Stimulated activated CD4-positive, alpha-beta T cell treated with anti-CD3 and anti-CD28 coated beads, Interleukin-2, amount 100 ng/mL, for 4 hours (primary cell): ENCODE results near the gene LRRC4.

ENCODE experiments used
- DNase-seq: peaks from one replicate; pipeline ENCODE4 v3.0.0-alpha.2; 2020; ENCODE audit warnings: low read depth

Gene LRRC4

DNA sequence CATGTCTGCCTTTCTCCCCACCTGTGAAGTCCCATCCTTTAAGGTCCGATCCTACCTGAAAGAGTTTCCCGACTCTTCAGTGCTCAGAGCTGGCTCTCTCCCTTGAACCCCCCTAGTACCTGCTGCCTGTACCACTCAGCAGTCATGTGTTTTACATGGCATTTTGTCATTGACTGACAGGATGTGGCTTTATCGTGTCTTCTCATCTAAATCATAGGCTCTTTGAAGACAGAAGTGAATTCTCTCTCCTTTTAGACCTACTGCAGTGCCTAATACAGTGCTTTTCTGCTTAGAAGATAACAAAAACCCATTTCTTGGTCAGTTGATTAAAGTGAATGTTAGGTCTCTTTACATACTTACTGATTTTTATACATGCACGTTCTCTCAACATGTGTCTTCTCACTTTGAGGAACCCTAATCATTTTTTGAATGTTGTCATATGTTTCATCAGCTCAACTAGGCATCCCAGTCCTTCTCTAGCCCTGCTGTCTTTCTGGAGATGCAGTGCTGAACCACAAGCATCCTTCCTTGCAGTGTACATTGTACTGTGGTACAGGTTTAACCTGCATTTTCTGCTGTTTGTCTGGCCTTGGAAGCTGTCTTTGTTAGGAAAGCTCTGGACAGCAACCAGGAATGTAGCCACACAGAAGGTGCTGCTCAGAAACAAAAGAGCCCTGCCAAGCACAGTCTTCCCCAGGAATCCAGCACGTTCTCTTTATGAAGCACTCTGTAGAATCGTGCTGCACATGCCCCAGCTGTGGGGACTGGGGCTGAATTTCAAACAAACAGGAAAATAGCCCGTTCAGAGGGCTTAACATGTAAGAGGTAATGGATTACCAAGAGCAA lies 28.1 kb upstream of the LRRC4 start:
- DNase-seq, result no peak

DNA sequence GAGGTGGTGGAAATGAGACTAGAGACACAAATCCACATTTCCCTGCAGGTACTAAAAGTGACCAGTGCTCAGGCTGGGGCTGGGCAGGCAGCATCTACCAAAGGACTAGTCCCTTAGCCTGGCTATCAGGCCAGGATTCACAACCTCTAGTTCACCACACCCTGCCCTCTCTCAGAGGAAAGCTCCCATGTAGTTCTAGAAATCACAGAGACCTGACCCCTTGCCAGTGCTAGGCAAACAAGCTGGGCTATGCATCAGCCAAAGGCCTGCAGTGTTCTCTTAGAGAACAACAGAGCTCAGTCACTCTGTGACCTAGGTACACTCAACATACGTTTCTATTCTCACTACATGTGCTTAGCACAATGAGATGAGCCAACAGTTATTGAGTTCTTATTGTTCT lies 26.7 kb upstream of the LRRC4 start:
- no peak for DNase-seq

DNA sequence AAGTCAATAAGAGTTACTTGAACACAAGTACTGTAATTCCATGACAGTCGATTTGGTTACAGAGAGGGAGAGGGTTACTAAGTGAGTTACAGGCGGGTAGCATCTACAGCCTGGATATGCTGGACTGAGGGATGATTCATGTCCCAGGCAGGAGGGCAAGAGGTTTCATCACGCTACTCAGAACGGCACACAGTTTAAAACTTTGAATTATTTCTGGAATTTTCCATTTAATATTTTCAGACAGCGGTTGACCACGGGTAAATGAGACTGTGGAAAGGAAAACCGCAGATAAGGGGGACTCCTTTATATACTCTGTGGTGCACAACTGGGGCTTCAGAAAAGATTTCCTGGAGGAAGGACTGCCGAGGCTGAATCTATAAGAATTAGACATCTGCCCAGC lies 25.7 kb upstream of the LRRC4 start:
- DNase-seq, result no peak

DNA sequence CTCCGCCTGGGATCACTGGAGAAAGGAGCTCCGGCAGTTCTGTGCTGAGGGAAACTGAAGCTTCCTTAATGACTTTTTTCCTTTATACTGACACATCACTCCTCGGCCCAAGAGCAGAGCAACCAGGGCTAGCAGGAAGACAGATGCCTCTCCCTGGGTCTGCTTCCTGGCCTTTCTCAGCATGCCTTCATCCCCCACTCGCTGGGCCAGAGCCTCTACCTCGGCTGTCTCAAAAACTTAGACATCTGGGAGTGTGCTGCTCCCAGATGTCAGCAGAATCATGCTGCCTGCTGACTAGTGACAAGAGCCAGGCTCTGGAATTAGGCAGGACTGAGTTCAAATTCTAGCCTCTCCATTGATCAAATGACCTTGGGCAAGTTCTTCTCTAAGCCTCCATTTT lies 24.4 kb upstream of the LRRC4 start:
- no peak for DNase-seq

DNA sequence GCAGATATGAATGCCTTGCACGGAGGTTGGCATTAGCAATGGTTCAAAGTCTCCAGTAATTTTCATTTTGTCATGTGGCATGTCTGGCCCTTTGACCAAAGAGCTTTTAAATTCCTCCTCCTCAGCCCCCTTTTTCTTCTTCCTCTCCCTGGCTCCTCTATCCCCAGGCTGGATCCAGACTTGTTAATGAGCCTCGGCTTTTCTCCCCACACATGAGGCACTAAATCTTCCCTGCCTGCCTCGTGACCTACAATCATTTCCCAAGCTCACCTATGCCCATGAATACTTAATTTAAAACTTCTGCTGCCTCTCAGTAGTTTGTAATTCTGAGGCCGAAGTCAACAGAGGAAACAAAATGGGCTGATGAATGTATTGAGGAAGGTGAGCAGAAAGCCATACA lies 23.3 kb upstream of the LRRC4 start:
- no peak for DNase-seq

DNA sequence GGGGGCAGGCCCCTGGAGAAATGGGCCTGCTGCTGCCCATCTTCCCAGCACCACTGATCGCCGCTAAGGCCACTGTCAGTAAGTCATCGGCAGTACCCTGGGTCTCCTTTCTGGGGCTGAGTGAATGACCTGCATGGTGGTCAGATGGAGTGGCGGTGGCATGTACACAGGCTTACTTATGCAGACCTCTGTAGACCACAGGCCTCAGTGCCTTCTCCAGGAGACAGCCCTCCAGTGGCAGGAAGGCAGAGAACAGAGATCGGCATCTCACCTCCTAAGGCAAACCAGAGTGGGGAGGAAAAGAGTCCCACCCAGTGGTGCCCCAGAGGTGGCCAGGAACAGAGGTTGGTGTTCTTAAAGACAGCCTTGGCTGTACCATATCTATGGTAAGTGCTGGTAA lies 22.8 kb upstream of the LRRC4 start:
- DNase-seq, result no peak

DNA sequence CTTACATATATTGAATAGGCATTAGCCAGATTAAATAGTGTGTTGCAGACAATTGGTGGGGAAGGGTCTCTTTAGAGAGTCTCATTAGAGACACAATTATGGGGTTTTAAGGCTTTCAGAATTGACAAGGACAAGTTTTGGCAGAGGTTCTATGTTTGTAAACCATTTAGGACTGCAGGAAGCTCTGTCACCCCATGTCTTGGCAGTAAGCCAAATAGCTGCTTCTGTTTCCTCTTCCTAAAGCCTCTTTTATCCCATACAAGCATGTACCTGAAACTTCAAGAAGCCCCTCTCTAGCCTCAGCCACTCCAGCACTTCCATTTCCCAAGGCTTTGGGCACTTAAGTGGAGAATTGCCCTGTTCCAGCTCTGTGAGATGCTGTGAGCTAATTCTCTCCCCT lies 21.8 kb upstream of the LRRC4 start:
- DNase-seq, result no peak

DNA sequence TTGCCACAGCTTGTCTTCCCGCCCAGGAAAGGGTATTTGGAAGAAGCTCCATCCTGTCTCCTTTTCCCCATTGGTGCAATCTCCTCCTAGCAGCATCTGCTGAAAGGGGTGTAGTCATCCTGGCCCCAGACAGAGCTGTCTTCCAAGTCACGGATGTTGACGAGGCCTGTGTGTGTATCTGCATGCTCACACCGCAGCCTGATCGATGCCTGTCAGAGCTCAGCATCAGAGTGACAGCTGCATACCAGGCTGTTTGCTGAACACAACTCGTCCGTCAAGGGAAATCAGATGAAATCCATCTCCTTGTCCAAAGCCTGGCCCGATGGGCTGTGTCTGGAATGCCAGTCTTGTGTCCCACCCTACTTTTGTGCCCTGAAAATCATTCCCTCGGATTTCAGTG lies 21.2 kb upstream of the LRRC4 start:
- DNase-seq, result no peak

DNA sequence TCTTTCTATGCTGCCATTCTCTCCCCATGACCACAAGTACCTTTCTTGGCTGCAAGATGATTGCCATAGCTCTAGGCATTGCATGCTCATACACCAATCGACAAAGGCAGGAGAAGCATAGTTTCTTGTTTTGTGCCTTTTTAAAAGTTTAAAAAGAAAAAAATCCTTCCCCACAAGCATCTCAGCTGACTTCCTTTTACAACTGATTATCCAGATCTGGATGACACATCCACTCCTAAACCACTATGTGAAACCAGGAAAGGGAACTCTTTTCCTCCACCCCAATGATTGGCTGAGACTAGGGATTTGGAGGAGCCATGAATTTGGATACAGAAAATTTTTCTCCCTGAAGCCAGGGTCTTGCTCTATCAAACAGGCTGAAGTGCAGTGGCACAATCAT lies 14.5 kb upstream of the LRRC4 start:
- DNase-seq, result no peak

DNA sequence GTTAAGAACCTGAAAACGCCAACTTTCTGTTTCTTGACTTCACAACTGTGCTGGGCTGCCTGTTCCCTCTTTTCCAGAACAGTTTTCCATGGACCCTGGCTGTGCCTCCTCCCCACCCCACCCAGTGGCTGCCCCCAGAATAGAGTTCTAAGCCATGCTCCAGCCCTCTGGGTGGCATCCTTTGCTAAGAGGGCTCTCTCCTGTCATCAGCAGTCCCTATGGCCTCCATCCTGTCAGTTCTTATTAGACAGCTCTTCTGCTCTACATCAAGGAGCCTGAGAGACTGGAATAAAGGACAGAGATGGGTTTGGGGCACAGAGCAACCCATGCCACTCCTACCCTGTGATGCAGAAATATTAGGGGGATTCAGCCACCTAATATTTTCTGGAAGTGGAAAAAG lies 13.9 kb upstream of the LRRC4 start:
- DNase-seq, result no peak

DNA sequence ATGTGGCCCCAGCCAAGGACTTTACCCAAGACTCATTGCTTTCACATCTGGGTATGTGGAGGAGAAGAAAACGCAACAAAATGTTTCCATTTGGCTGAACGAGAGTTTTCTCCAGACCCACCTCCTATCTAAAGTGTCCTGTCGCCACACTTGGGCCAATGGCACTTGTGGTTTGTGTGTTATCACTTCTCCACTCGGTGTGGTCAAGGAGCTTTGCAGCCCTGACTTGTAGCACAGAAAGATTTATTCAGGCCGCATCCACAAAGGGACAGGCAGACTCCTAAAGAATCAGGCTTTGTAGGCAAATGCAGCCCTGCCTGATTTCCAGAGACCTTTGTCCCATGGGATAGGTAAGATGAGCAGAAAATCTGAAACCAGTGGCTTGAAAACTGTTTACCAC lies 12.8 kb upstream of the LRRC4 start:
- no peak for DNase-seq

DNA sequence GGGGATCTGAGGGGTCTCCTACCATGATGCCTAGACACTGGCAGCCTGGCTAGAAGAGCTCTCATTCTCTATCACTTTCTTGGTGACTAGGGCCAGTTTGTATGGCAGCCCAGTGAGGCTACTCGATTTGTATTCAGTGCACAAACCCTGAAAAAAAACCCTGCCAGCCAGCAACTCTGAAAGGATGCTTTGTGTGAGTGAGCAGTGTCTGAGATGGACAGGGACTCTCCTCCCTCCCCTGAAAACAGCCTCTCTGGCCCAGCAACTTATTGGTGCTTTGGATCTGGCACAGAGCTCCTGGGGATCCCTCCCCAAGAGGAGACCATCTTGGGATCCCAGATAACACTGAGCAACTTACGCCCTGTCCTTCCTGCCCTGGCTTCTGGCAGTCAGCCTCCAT lies 10.8 kb upstream of the LRRC4 start:
- no peak for DNase-seq

DNA sequence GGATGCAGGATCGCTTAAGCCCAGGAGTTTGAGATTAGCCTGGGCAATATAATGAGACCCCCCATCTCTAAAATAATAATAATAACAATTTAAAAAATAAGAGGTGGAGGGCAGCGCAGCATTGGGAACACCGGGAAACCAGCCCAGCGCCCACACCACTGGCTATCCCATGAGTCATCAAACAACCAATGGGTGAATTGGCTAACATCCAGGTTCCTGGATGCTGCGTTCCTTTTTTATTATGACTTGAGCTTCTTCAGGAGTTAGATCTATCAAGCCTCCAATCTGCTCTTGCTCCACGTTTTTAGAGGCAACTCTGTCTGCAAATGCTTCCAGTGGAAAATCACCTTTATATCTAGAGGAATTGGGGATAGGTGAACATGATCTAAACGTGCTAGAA lies 10.0 kb upstream of the LRRC4 start:
- no peak for DNase-seq

DNA sequence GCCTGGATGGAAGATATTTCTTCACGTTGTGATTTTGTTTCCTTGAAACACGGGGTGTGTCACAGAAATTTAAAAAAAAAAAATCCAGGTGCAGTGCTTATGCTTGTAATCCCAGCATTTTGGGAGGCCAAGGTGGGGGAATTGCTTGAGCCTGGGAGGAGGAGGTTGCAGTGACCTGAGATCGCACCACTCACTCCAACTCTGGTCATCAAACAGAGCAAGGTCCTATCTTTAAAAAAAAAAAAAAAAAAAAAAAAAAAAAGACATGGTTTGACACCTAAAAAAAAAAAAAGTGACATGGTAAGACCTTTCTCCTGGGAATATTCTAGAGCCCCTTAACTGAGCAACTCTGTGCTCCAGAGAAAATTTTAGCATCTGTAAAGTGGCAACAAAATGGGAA lies 9.0 kb upstream of the LRRC4 start:
- DNase-seq, result no peak

DNA sequence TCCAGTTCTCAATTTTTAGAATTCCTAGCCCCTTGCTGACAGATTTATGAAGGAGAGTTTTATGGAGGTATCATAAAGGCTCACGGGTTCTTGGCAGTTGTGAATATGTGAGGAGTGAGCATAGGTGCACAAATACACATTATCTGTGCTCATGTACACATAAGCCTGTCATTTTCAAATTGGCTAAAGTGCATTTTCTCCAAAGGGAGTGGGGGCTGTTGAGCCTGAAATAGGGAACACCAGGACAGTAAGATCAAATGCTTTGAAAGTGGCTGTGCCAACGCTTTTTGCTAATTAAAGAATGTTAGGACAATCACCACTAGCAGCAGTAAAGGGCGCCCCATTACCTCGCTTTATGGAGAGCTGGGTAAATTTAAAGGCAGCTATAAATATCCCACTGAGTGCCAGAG lies 8.3 kb upstream of the LRRC4 start:
- DNase-seq, result no peak

DNA sequence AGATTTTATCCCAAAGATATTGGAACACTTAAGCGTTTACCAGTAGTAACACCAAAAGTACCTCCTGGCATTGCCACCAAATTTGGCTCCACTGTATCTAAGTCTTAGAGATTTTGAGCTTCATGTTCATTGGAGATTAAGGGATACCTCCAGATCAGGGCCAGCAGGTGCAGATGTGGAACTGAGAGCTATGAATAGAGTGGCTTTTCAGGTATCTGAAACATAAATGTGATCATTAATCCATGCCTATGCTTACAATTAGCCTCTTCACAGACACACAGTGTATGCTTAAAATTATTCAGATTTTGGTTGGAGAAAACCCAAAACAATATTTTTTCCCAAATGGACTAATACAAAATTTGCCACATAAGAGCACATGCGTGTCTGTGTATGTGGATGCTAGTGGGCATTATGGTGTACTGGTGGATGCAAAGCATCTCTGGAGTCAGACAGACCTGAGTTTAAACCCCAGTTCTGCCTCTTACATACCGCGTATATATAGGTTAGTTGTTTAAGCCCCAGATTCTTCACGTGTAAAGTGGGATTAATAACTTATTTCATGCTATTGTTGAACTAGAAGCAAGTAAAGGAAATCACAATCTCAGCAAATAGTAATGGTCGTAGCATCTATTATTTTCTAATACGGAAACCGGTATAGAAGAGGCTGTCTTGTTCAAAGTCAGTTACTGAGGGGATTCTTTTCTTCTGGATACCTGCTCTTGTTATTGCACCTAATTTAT lies 6.8 kb upstream of the LRRC4 start:
- no peak for DNase-seq

DNA sequence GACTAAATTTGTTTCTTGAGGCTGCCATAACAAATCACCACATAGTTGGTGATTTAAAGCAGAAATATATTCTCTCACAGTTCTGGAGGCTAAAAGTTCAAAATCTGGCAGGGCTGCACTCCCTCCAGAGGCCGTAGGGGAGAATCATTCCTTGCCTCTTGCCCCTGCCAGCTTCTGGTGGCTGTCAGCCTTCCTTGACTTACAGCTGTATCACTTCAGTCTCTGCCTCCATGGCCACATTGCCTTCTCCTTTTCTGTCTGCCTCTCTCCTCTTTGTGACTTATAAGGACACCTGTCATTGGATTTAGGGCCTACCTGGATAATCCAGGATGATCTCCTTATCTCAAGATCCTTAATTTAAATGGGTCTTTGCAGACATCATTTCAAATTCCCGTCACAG lies 5.8 kb upstream of the LRRC4 start:
- DNase-seq, result no peak

DNA sequence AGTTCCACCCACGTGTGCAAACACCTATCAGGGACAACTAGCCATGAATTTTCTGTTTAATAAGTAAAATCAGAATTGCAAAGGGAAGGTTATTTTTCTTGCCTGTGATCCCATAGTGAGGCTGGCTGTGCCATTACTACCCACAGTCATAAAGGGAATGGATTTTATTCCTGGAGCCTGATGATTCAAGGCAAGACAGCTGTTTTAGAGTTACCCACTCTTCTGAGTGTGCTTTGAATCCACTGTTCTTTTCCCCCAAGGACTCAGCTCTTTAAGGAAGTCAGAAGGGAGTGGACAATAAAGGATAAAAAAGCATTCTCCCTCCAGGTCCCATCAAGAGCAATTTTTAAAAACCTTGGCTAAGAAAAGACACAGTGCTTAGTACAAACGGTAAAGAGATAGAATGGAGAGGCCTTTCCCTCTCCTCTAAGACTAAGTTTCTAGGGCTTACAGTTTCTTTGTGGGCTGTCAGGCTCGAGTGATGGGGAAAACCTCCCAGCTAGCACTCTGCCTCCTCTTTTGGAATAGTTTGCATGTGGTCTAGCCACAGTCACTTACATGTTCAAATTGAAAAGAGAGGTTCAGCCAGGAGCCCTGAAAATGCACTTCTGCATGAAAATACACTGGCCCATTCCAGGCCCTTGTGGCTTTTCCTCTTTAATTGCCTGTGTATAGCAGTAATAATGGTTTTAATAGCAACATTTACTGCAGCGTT lies 5.1 kb upstream of the LRRC4 start:
- no peak for DNase-seq

DNA sequence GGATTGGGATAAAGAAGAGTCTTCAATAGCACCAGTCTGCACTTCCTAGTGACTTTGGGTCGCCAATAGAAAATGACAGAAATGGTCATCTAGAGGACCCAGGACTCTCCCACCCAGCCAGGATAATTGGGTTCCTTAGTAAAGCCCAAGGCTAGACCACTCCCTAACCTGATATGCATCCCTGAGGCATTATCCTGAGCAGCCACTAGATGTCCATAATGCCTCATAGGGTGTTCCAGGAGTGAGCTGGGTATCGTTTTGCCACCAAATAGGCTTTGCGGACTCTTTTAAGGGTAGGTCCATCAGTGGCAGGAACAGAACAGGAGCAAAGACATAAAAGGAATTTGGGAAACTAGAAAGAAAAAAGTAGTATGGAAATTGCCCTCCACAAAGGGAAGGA lies 4.5 kb upstream of the LRRC4 start:
- DNase-seq, result no peak

DNA sequence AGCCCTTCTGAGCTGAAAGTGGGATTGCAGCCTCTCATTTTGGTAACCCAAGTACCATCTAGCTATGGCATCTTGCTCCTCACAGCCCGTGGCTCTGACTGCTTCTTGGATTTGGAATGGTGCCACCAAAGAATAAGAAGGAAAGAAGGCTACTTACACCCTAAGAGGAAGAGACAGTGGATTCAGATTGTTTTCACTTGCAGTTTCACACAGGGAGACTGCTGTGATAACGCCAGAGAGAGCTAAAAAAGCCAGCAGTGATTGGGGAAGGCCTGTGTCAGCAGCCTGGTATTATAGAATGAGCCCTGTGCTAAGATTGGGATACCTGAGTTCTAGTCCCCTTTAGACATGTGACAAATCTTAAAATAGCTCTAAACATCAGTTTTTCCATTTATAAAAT lies 3.6 kb upstream of the LRRC4 start:
- DNase-seq, result no peak

DNA sequence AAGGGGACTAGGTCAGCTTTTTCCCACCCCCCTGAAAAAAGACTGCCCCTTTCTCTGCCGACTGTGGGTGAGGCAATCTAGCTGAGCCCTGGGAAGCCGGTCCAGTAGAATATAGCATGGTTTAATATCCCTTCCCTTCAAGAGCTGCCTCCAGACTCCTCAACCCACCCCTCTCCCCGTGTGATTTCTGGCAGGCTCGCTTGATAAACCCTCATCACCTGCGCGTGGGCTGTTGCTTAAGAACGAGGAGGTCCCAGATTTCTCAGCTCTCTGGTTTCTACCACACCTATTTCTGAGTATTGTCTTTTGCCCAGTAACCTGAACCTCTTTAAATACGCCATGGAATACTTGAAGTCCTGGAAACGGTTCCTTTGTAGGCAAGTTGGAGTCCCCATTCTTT lies 2.0 kb upstream of the LRRC4 start:
- DNase-seq, result no peak

DNA sequence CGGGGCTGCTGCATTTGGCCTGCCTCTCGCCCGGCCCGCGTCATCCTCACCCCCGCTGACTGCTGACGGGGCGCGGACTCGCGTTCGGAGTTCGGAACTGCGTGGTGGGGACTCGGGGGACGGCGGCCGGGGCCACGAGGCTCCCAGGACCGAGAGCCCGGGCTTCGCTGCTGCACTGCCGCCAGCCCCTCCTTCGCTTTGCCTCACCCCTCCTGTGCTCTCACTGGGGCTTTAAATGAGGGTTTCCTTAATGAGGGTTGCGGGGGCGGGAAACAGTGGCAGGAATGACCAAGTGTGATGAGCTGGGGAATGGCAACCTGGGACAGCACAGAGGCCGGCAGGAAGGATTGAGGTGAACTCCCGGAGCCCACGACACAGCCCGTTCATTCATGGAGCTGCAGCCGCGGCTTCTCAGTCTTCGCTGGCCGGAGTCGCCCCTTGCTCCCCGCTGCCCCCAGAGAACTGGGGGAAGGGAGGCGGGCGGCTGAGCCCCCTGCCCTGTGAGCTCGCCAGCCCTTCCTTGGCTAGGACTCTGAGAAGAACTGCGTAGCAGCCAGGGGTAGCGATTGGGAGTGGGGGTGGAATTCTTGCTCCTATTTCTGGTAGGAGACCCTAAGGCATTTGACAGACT lies 1.5 kb upstream of the LRRC4 start:
- DNase-seq, result no peak
